ENCODE data around the gene IDE.

Gene IDE

GRCh38 chr10:92562424-92562823 is 11.5 kb downstream of the IDE start:
- no peak for DNase-seq

- DNase-seq: no peak
Measured at GRCh38 chr10:92559046-92559445, 14.8 kb downstream of the IDE start.

- no peak for DNase-seq
Measured at GRCh38 chr10:92553959-92554358, 19.9 kb downstream of the IDE start.

GRCh38 chr10:92552310-92552709 is 21.6 kb downstream of the IDE start:
- DNase-seq: no peak

- DNase-seq: no peak
Measured at GRCh38 chr10:92550924-92551323, 23.0 kb downstream of the IDE start.

- DNase-seq: no peak
Measured at GRCh38 chr10:92547676-92548075, 26.2 kb downstream of the IDE start.

GRCh38 chr10:92545556-92545955 is 28.3 kb downstream of the IDE start:
- no peak for DNase-seq

GRCh38 chr10:92544296-92544695 is 29.6 kb downstream of the IDE start:
- no peak for DNase-seq

- no peak for DNase-seq
Measured at GRCh38 chr10:92542458-92542857, 31.4 kb downstream of the IDE start.

- DNase-seq: no peak
Measured at GRCh38 chr10:92541583-92541982, 32.3 kb downstream of the IDE start.

GRCh38 chr10:92538231-92538958 is 35.5 kb downstream of the IDE start:
- no peak for DNase-seq

GRCh38 chr10:92530891-92531535 is 42.9 kb downstream of the IDE start:
- no peak for DNase-seq

GRCh38 chr10:92530421-92530820 is 43.5 kb downstream of the IDE start:
- no peak for DNase-seq

- DNase-seq: no peak
Measured at GRCh38 chr10:92527716-92528115, 46.2 kb downstream of the IDE start.

GRCh38 chr10:92523639-92524038 is 50.3 kb downstream of the IDE start:
- DNase-seq: no peak

- peak; percentile 61 for DNase-seq
Measured at GRCh38 chr10:92517034-92517655, 56.7 kb downstream of the IDE start.

GRCh38 chr10:92508866-92509265 is 65.0 kb downstream of the IDE start:
- no peak for DNase-seq

- DNase-seq: no peak
Measured at GRCh38 chr10:92506336-92506735, 67.6 kb downstream of the IDE start.

- DNase-seq: no peak
Measured at GRCh38 chr10:92505044-92505443, 68.8 kb downstream of the IDE start.

- no peak for DNase-seq
Measured at GRCh38 chr10:92502296-92502808, 71.5 kb downstream of the IDE start.

GRCh38 chr10:92493362-92493761 is 80.5 kb downstream of the IDE start:
- no peak for DNase-seq

- no peak for DNase-seq
Measured at GRCh38 chr10:92492748-92493240, 81.1 kb downstream of the IDE start.

- no peak for DNase-seq
Measured at GRCh38 chr10:92490387-92490786, 83.5 kb downstream of the IDE start.

- no peak for DNase-seq
Measured at GRCh38 chr10:92486637-92487036, 87.3 kb downstream of the IDE start.
